Neuron (in vitro differentiated cells): ENCODE measurements around the gene TPST1.
"Not testable (repeated sequence)": the region's sequence is repeated elsewhere in the genome, so short reads cannot be mapped to it uniquely, and the experiment has no call there.

ENCODE experiments used
- H2AFZ ChIP-seq: one replicate; pipeline ENCODE4 v1.6.1; 2013; ENCODE audit warnings: low read depth, mild to moderate bottlenecking, inconsistent platforms, low read length, moderate library complexity
- H3K27me3 ChIP-seq: one replicate; pipeline ENCODE4 v1.6.1; 2013; ENCODE audit warnings: low read length; ENCODE audit not compliant: insufficient read depth
- H3K36me3 ChIP-seq: one replicate; pipeline ENCODE4 v1.6.1; 2013; ENCODE audit warnings: low read length; ENCODE audit not compliant: insufficient read depth
- H3K4me1 ChIP-seq: one replicate; pipeline ENCODE4 v1.6.1; 2013; ENCODE audit warnings: low read length; ENCODE audit not compliant: insufficient read depth
- H3K4me3 ChIP-seq: 2 replicates; pipeline ENCODE4 v1.5.1; 2013; ENCODE audit warnings: mild to moderate bottlenecking, low read length, moderate library complexity
- H3K9me3 ChIP-seq: one replicate; pipeline ENCODE4 v1.6.1; 2013; ENCODE audit warnings: low read length

Gene TPST1

GRCh38 chr7:66344166-66344565, 139.0 kb downstream of the TPST1 start:
- H3K4me3 ChIP-seq, result no peak overlapping the region
- H3K9me3 ChIP-seq, result peaks cover 2% of the 10 kb centered on the region
- H3K4me1 ChIP-seq, result no peaks in the 10 kb centered on the region
- H3K27me3 ChIP-seq, result no peaks in the 10 kb centered on the region
- no peaks in the 10 kb centered on the region for H3K36me3 ChIP-seq
- no peak overlapping the region for H2AFZ ChIP-seq

GRCh38 chr7:66348531-66348930, 143.4 kb downstream of the TPST1 start:
- H3K36me3 ChIP-seq, result no peaks in the 10 kb centered on the region
- no peaks in the 10 kb centered on the region for H3K4me1 ChIP-seq
- no peak overlapping the region for H3K4me3 ChIP-seq
- H3K9me3 ChIP-seq, result no peaks in the 10 kb centered on the region
- H2AFZ ChIP-seq, result no peak overlapping the region
- H3K27me3 ChIP-seq, result no peaks in the 10 kb centered on the region

DNA sequence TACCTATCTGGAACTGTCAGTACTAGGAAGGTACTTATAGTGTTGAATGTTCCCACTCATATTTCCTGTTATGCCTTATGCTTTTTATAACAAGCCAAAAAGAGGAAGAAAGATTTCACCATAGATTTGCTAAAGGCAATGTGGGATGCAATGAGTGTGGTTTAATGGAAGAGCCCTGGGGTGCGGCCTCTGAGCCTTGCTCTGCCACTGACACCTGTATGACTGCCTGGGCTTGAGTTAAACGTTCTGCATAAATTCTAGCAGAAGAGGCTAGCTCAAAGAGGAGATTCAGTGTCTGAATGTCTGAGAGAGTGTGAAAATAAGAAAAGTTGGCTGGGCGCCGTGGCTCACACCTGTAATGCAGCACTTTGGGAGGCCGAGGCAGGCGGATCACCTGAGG, 143.8 kb downstream of the TPST1 start:
- Histone ChIP-seq H3K4me3 (no peak overlapping the region), H3K4me1 (no peaks in the 10 kb centered on the region)

GRCh38 chr7:66352071-66352470, 146.9 kb downstream of the TPST1 start:
- no peak overlapping the region for H2AFZ ChIP-seq
- no peaks in the 10 kb centered on the region for H3K27me3 ChIP-seq
- H3K9me3 ChIP-seq, result no peaks in the 10 kb centered on the region
- peaks cover 6% of the 10 kb centered on the region for H3K36me3 ChIP-seq
- H3K4me1 ChIP-seq, result no peaks in the 10 kb centered on the region
- H3K4me3 ChIP-seq, result no peak overlapping the region

More for the DNA sequence above, 143.8 kb downstream of the TPST1 start:
- Histone ChIP-seq H3K9me3 (no peaks in the 10 kb centered on the region), H3K27me3 (no peaks in the 10 kb centered on the region), H3K36me3 (no peaks in the 10 kb centered on the region), H2AFZ (no peak overlapping the region)

DNA sequence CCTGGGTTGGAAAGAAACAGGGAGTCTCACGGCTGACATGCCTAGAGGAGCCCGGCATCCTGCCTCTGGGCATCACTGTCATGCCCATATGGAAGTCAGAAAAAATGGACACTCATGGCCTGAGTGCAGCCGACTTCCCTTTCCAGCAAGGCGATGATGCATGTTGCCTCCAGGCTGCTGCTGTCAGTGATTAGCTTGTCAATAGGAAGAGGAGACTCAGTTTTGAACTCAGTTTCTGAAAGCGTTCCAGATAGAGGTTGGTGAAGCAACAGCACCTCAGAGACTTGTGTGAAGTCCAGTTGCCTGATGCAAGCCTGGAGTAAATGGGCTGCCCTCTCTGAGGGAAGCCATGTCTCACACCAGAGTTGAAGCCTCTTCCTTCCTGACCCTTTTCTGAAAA, 148.4 kb downstream of the TPST1 start:
- Histone ChIP-seq H3K36me3 (peaks cover 7% of the 10 kb centered on the region), H3K27me3 (no peaks in the 10 kb centered on the region), H3K4me3 (no peak overlapping the region), H3K4me1 (no peaks in the 10 kb centered on the region), H2AFZ (no peak overlapping the region), H3K9me3 (no peaks in the 10 kb centered on the region)

GRCh38 chr7:66355756-66356155, 150.6 kb downstream of the TPST1 start:
- peaks cover 9% of the 10 kb centered on the region for H3K36me3 ChIP-seq
- H3K4me1 ChIP-seq, result no peaks in the 10 kb centered on the region
- H2AFZ ChIP-seq, result no peak overlapping the region
- no peaks in the 10 kb centered on the region for H3K27me3 ChIP-seq
- no peaks in the 10 kb centered on the region for H3K9me3 ChIP-seq
- H3K4me3 ChIP-seq, result no peak overlapping the region

DNA sequence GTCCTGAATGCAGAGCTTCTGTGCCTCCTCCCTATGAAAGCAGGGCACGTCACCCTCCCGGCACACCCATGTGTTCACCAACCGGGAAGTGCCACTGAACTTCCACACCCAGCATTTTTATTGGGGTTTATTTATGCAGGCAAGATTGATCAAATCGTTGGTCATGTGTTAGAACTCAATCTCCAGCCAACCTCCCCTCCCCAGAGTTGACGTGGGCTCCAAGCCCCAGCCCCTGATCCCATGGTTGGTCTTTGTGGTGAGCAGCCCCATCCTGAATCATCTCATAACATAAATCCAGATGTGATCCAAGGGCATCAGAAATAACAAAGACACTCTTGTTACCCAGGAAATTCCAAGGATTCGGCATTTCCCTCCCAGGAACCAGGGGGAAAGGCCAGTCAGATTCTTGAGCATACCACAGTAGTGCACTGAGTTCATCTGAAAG, 151.2 kb downstream of the TPST1 start:
- peaks cover 9% of the 10 kb centered on the region for H3K36me3 ChIP-seq
- no peaks in the 10 kb centered on the region for H3K9me3 ChIP-seq
- H2AFZ ChIP-seq, result no peak overlapping the region
- no peak overlapping the region for H3K4me3 ChIP-seq
- no peaks in the 10 kb centered on the region for H3K4me1 ChIP-seq
- no peaks in the 10 kb centered on the region for H3K27me3 ChIP-seq

DNA sequence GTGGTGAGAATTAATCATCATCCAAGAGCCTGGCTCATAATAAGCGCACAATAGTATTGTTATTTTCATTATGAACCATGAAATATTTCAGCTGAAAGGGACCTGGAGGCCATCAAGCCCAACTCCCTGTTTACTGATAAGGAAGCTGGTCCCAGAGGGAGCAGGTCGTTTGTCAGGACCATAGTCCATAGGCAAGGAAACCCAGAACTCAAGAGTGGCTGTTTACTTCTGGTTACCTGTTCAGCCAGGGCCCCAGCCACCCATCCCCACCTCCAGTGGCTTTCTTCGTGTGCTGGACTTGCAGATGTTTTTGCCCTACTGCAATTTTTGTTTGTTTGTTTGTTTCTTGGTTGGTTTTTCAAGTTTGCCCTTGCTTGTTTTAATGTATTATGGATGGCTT, 152.0 kb downstream of the TPST1 start:
- Histone ChIP-seq H3K36me3 (peaks cover 9% of the 10 kb centered on the region), H3K9me3 (no peaks in the 10 kb centered on the region), H2AFZ (no peak overlapping the region), H3K4me3 (no peak overlapping the region), H3K4me1 (no peaks in the 10 kb centered on the region), H3K27me3 (no peaks in the 10 kb centered on the region)

DNA sequence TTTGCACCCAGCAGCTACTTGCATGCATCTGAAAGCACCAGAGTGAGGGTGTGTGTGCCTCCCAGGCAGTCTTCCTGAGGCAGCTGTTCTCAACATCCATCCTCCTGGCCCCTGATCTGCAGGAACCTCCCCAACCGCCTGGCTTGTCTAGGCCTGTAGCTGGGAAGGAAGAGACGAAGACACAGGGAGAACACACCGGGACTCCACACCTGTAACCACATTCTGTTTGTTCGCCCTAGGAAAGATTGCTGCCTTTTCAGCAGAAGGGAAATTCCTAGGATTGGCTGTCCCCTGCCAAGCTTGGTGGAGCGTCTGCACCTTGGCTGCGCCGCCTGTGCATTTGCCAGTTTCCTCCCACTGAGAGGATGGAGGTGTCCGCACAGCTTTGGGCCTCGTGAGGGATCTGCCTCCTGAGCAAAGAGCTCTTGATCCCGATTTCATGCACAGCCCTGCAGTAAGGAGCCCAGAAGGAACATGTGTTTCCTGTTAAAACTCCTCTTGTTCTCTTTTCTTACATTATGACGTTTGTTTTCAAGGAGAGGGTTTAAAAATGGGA, 154.6 kb downstream of the TPST1 start:
- H3K27me3 ChIP-seq, result no peaks in the 10 kb centered on the region
- H3K9me3 ChIP-seq, result no peaks in the 10 kb centered on the region
- no peak overlapping the region for H2AFZ ChIP-seq
- H3K4me1 ChIP-seq, result no peaks in the 10 kb centered on the region
- H3K36me3 ChIP-seq, result peaks cover 12% of the 10 kb centered on the region
- H3K4me3 ChIP-seq, result no peak overlapping the region

DNA sequence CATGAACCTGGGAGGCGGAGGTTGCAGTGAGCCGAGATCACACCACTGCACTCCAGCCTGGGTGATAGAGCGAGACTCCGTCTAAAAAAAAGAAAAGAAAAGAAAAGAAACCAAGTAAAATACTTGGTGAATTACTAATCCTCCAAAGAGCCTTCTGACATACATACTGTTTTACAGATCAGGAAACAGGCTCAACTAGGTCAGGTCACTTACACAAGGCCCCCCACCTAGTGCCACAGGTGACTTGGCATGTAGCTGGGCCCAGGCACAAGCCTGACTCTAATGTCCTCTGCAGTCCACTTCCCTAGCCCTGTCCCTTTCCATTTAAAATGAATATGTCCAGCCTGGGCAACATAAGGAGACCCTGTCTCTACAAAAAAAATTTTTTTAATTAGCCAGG, 157.0 kb downstream of the TPST1 start:
- Histone ChIP-seq H3K27me3 (no peaks in the 10 kb centered on the region), H3K36me3 (peaks cover 5% of the 10 kb centered on the region), H3K4me3 (no peak overlapping the region)

GRCh38 chr7:66363635-66364034, 158.5 kb downstream of the TPST1 start:
- no peak overlapping the region for H2AFZ ChIP-seq
- no peak overlapping the region for H3K4me3 ChIP-seq
- no peaks in the 10 kb centered on the region for H3K4me1 ChIP-seq
- H3K27me3 ChIP-seq, result no peaks in the 10 kb centered on the region
- no peaks in the 10 kb centered on the region for H3K9me3 ChIP-seq
- H3K36me3 ChIP-seq, result peaks cover 4% of the 10 kb centered on the region

More for the DNA sequence above, 157.0 kb downstream of the TPST1 start:
- Histone ChIP-seq H3K9me3 (no peaks in the 10 kb centered on the region), H3K4me1 (no peaks in the 10 kb centered on the region), H2AFZ (no peak overlapping the region)

DNA sequence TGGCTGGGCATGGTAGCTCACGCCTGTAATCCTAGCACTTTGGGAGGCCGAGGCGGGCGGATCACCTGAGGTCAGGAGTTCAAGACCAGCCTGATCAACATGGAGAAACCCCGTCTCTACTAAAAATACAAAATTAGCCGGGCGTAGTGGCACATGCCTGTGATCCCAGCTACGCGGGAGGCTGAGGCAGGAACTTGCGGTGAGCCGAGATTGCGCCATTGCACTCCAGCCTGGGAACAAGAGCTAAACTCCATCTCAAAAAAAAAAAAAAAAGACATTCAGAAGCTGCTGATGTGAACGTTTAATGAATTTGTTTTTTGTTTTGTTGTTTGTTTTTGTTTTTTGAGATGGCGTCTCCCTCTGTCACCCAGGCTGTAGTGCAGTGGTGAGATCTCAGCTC, 159.9 kb downstream of the TPST1 start:
- not testable (repeated sequence) for H3K27me3 ChIP-seq, H3K36me3 ChIP-seq, H3K4me1 ChIP-seq, H2AFZ ChIP-seq, H3K9me3 ChIP-seq, H3K4me3 ChIP-seq

GRCh38 chr7:66371096-66371824, 166.1 kb downstream of the TPST1 start:
- no peaks in the 10 kb centered on the region for H3K4me1 ChIP-seq
- no peaks in the 10 kb centered on the region for H3K27me3 ChIP-seq
- H3K4me3 ChIP-seq, result no peak overlapping the region
- no peaks in the 10 kb centered on the region for H3K9me3 ChIP-seq
- no peak overlapping the region for H2AFZ ChIP-seq
- peaks cover 6% of the 10 kb centered on the region for H3K36me3 ChIP-seq
